ENCODE data around the gene PRPF40B.
A peak's percentile ranks its signal among the peaks of the same experiment; 100 is the strongest.
"Not testable (repeated sequence)": the region's sequence is repeated elsewhere in the genome, so short reads cannot be mapped to it uniquely, and the experiment has no call there.

Gene PRPF40B

DNA sequence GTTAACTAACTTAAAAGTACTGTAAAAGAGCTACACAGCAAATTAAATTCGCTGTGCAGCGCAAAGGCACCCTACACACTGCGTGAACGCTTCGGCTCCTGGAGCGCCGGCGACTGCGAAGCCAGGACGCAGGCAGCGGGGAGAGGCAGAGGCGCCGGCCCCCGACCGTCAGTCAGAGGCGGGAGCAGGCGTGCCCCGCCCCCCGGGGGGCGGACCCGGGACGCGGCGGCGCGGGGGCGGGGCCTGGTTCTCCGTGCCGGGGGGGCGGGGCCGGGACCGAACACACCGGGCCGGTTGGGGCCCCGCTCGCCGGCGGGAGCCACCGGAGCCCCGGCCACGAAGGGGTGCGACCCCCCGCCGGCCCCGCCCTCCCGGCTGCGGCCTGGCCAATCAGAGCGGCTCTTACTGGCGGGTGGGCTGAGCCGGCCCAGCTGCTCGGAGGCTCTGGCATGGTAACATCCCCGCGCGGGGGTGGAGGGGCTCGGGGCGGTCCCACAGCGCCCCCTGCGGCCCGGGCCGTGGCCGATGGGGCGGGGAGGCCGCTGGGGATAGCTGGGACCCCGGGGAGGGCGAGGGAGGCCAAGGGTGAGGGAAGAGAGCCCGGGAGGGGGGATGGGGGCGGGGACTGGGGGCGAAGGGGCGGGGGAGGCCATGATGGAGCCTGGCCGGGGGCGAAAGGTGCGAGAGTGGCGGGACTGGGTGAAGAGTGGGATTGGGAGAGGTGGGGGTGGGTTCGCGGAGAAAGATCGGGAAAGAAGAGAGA lies at the start of gene PRPF40B:
TSS of gene PRPF40B (plus strand) at position 420 of the 763 bp plus-strand sequence. CDS start at position 450, 30 bp downstream.
- DNase-seq: peak; percentile 90

DNA sequence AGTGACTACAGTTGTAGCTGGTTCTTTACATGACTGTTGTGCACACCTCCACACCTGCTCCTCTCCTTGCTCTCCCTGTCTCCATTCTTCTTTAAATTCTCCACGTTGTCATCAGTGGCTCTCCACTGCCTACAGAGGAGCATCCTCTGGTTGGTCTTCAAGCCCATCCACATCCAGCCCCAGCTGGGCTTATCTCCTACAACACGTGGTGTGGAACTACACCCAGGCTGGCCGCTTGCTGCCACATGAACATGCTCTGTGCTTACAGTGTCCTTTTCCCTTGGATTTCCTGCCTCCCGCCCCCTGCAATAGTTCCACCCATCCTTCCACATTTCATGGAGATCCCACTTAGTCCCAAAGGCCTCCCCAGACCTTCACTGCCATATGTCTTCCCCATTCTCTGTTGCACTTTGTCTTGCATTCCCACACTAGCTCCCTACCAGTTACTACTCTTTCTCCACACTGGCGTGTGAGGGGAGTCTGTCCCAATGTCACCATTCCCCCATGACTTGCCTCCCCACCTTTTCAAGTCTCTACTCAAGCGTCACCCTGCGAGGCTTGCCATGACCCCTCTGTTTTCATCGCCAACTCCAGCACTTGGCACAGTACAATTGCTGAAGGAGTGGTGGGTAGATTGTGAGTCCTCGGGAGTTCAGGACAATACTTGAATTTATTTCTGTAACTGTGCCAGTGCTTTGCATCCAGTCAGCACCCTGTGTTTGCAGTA lies 45.6 kb upstream of the PRPF40B start:
- no peak for DNase-seq

- no peak for DNase-seq
Observed at GRCh38 chr12:49578471-49579112, 44.8 kb upstream of the PRPF40B start.

GRCh38 chr12:49580572-49581535 lies 42.5 kb upstream of the PRPF40B start:
- peak; percentile 58 for DNase-seq

DNA sequence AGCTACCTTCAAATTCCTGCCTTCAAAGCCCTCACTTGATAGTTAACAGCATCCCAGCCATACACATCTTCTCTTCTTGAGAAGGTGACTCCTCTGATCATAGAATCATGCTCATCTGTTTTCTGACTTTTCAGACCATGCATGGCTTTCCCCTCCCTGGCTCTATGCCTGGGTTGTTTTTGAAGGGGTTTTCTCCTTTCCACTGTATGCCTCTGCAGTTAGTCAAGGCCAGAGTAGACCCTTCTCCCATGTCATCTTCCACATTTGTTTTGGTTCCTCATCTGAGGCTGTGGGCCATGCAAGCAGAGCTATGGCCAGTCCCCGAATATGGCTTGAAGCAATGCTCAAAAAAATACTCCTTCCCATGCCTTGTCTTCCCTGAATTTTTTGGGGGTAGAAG lies 41.2 kb upstream of the PRPF40B start:
- DNase-seq: no peak

- DNase-seq: no peak
Observed at GRCh38 chr12:49582850-49583249, 40.5 kb upstream of the PRPF40B start.

GRCh38 chr12:49583366-49584094 lies 39.8 kb upstream of the PRPF40B start:
- no peak for DNase-seq

DNA sequence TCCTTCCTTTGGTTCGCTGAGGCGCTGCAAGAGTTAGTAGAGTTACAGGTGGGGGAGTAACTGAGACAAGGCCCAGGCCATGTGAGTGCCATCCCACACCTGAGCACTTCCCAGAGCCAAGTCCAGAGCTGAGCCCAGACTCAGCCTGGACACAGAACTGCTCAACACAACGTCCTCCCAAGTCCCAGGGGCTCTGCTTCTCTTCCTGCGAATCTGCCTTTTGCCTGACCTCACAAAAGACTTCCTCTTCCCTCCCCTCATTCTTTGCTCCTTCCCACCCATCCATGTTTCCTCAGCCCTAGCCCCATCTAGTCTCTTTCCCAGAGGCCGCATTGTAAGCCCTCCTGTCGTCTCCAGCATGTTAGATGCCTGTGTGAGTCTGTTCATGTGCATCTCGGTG lies 38.8 kb upstream of the PRPF40B start:
- DNase-seq: no peak

- DNase-seq: no peak
Observed at GRCh38 chr12:49585477-49586459, 37.6 kb upstream of the PRPF40B start.

DNA sequence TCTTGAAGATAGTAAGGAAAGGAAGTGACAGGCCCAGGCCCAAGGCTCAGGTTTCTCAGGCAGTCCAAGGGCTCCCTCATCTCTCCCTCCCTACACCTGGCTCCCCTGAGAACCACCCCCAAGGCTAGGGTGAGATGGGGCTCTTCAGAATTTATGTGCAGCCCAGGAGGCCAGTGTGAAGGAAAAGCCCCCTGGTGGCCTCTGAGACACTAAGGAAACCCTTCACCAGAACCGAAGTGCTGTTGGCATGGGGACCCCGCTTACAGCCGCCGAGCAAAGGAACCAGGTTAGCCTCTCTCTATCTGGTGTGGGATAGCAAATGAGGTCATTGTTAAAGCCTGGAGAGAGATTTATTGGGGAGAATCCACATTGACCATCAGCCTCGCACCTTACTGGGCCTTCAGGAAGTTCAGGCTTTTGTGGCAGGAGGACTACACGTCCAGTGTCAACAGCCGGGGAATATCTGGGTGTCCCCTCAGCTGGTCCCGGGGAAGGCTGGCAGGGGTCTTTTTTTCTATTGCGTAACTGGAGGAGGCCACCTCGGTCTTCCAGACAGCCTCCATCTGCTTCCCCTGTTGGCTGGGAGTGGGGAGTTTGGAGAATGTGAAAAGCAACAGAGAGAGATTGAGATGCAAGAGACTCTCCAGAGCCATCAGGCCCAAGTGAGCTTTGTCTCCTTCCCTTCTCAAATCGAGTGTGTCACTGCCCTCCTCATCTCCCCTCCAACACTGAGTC lies 36.0 kb upstream of the PRPF40B start:
- DNase-seq: no peak

DNA sequence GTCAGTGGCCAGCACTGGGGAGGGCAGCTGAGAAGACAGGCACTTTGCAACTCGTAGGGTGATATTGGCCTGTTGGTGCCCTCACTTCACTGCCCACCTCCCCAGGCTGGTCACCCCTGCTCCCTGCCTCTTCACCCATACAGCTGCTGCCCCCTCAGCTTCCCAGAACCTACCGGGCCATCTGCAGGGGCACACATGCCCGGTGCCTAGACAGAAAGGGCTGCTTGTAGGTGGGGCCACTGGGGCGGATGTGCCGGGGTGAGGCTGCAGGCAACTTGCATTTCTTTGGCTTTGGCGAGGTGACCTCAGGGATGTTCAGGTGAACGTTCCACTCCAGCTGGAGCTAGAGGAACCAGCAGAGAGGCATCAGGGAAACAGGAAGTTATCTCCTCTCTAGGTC lies 35.1 kb upstream of the PRPF40B start:
- no peak for DNase-seq

DNA sequence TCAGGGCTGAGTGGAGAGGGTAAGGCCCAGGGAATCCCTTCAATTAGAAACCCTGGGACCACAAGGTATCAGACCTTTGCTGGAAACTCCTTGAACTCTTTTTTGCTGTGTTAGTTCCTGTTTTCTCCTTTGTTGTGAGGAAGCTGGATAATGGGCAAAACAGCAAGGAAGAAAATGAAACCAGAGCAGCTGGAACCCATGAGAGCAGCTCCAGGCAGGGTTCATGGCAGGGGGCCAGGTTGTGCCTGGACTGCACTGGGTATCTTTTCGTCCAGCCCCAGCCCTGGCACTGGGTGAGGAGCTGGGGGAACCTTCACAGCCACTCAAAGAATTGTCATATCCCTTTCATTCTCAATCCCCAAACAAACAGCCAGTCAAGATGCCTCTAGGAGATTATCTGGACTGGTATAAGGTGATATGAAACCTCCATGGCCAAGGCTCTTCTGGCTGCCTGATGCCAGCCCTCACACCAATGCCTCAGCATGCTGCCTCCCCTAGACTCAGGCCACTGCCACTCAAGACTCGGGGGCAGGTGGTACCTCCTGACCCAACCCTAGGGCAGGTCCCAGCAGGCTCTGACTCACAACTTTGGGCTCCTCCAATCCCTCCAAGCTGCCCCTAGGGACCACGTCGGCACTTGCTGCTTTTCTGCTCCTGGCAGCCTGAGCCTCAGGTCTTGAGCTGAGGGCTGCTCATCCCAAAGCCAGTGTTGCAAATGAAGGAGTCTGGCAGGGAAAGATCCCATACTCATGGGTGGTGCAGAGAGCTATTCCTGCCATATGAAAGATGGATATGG lies 34.4 kb upstream of the PRPF40B start:
- DNase-seq: no peak

DNA sequence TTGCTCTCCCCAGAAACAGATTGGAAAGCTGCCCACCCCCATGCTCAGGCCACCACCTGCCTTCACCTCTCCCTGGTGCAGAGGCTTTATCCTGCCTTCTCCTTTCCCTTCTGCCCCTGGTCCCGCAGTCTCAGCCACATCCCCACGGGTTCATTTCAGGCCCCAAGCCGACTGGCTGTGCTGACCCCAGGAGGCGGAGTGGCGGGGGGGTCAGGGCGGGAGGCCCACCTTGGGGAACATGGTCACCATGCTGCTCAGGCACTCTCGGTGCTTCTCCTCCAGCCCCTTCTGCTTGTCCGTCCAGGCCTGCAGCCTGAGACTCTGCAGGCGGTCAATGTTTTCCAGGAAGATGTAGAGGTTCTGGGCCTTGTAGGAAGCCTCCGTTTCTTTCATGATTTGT lies 24.8 kb upstream of the PRPF40B start:
- no peak for DNase-seq

DNA sequence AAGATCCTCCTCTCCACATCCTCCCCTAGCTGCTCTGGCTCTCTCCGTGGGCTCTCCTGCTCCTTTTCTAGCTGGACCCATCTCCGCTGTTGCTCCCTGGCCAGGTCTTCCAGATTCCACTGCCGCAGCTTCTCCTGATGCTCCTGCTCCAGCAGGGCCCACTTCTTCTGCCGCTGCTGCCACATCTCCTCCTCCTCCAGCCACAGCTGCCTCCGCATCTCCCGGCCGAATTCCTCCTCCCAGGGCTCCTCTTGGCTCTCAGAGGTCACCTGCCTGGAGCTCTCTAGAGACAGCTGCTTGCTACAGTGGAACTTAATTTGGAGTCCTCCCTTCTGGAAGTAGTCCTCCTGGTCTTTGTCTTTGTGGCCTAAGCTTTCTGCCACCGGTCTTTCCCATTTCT lies 23.4 kb upstream of the PRPF40B start:
- no peak for DNase-seq

DNA sequence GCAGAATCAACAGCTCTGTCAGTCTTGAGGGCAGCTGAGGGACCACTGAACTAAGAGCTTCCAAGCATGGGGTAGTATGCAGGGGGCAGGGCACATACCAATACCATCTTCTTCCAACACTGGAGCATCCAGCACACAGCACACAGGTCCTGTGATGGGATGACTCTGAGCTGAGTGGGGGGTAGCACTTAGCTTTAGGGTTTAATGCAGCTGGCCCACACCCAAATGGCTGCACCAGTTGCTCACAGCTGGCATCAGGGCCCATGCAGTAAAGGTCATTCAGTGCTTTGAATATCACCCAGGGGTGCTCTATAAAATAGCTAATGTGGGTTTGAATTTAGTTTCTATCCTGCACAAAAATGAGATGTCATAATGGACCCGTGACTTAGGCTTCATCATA lies 19.6 kb upstream of the PRPF40B start:
- no peak for DNase-seq

- no peak for DNase-seq
Observed at GRCh38 chr12:49604856-49605255, 18.5 kb upstream of the PRPF40B start.

DNA sequence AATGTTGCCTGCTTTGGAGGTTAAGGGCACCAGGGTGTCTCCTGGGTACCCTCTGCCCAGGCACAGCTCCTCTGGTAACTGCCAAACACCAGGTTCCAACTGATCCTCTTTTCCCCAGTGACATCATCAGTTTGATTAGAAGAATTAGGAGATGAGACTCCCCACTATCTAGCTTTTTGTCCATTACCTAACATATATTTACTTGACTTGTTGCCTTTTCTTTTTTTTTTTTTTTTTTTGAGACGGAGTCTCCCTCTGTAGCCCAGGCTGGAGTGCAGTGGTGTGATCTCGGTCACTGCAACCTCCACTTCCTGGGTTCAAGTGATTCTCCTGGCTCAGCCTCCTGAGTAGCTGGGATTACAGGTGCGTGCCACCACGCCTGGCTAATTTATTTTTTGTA lies 17.8 kb upstream of the PRPF40B start, which contains the start of gene FAM186B:
TSS of gene FAM186B (minus strand) at position 101 of the 400 bp plus-strand sequence. CDS start 162 bp downstream, outside the sequence.
- DNase-seq: not testable (repeated sequence)

GRCh38 chr12:49609059-49609874 lies 14.1 kb upstream of the PRPF40B start:
- no peak for DNase-seq

Data from CD4-positive, alpha-beta T cell treated with Interleukin-10 for 1 hour (primary cell).